ENCODE data around the gene ACD.
"Not testable (repeated sequence)": the region's sequence is repeated elsewhere in the genome, so short reads cannot be mapped to it uniquely, and the experiment has no call there.

The ACD gene

DNA sequence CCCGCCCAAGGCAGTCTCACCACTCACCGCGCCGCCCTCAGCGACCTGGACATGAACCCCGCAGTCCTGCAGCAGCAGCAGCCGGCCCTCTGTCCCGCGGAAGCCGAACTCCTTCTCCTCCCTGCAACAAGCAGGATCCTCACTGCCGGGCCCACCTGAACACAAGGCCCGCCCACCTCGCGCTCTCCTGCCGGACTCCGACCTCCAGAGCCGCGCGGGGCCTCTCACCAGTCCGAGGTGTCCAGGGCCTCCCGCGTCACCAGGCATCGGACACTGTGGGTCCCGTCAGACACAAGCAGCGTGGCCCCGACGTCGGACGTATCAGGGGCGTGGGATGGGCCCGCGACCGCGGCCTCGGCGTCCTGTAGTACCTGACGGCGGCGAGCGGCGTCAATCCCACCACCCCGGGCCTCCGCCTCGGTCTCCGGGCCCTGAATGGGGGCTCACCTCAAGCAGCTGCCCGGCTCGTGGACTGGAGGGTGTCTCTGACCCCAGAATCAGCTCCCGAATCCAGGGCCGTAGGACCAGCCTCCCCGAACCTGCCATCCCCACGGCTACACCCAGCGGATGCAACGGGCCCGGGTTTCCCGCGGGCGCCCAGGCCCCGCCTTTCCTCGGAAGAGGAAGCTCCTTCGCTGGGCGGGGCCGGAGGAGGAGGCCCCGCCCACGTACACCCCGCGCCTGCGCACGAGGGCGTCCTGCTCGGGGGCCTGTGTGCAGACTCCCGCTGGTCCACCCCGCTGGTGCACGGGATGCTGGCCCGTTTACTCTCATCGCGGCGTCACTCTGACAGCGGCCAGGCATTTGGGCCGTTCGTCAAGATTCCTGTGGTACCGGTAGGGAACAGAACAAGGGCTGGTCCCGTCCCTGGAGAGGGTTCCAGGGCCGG lies at the start of gene ACD:
ACD (minus strand) TSS at position 586 of the 889 bp plus-strand sequence; CDS start at position 546, 40 bp downstream.
- peak; percentile 51 for DNase-seq (ENCODE audit: low read depth)

DNA sequence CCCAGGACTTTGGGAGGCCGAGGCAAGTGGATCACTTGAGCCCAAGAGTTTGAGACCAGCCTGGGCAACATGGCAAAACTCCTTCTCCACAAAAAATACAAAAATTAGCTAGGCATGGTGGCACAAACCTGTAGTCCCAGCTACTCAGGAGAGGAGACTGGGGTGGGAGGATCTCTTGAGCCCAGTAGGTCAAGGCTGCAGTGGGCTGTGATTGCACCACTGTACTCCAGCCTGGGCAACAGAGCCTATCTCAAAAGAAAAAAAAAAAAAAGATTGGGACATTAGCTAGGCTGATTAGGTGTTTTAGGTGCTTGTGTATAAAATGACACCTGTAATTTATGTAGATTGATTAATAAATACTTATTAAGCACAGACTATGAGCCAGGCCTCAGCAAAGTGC lies 49.0 kb upstream of the ACD start:
- DNase-seq (ENCODE audit: low read depth), result no peak

GRCh38 chr16:67708368-67708771 lies 48.3 kb upstream of the ACD start:
- DNase-seq (ENCODE audit: low read depth), result peak; percentile 45

GRCh38 chr16:67707790-67708189 lies 47.7 kb upstream of the ACD start:
- no peak for DNase-seq (ENCODE audit: low read depth)

DNA sequence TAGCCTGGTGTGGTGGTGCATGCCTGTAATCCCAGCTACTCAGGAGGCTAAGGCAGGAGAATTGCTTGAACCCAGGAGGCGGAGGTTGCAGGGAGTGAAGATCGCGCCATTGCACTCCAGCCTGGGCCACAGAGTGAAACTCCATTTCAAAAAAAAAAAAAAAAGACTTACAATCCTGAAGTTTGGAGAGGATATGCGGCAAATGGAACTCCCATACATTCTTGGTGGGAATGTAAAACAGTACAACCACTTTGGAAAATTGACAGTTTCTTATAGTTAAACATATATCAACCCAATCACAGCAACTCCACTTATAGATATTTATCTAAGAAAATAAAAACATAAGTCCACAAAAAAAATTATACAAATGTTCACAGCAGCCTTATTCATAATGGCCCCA lies 47.1 kb upstream of the ACD start:
- no peak for DNase-seq (ENCODE audit: low read depth)

- no peak for DNase-seq (ENCODE audit: low read depth)
These were observed 44.0 kb upstream of the ACD start for GRCh38 chr16:67704110-67704509.

DNA sequence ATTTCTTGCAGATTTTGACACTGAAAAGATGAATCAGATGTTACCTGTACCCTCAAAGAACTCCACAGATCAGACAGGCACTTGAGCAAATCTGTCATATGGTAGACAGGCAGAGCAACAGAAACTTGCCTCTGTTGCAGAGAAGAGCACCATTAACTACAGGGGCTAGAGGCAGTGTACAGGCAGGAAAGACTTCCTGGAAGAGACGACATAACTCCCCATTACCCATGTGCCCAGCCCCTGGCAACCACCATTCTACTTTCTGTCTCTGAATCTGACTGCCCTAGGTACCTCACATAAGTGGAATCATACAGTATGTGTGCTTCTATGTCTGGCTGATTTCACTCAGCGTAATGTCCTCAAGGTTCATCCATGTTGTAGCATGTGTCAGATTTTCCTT lies 43.6 kb upstream of the ACD start:
- no peak for DNase-seq (ENCODE audit: low read depth)

DNA sequence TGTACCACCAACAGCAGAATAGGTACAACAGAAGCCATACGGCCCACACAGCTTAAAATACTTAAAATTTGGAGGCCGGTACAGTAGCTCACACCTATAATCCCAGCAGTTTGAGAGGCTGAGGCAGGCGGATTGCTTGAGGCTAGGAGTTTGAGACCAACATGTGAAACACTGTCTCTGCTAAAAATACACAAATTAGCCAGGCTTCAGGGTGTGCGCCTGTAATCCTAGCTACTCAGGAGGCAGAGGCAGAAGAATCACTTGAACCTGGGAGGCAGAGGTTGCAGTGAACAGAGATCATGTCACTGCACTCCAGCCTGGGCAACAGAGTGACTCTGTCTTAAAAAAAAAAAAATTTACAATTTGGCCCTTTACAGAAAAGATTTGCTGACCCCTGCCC lies 42.1 kb upstream of the ACD start:
- no peak for DNase-seq (ENCODE audit: low read depth)

GRCh38 chr16:67701420-67701819 lies 41.4 kb upstream of the ACD start:
- DNase-seq (ENCODE audit: low read depth), result no peak

DNA sequence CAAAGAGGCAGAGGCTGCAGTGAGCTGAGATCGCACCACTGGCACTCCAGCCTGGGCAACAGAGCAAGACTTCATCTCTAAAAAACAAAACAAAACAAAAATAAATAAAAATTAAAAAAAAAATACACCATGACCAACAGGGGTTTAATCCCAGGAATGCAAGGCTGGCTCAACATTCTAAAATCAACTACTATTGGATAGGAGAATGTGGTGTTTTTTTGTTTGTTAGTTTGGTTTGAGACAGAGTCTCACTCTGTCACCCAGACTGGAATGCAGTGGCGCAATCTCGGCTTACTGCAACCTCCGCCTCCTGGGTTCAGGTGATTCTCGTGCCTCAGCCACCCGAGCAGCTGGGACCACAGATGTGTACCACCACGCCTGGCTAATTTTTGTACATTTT lies 39.2 kb upstream of the ACD start:
- DNase-seq (ENCODE audit: low read depth), result no peak

GRCh38 chr16:67697422-67698185 lies 37.5 kb upstream of the ACD start:
- no peak for DNase-seq (ENCODE audit: low read depth)

- no peak for DNase-seq (ENCODE audit: low read depth)
These were observed 34.6 kb upstream of the ACD start for GRCh38 chr16:67694611-67695010.

DNA sequence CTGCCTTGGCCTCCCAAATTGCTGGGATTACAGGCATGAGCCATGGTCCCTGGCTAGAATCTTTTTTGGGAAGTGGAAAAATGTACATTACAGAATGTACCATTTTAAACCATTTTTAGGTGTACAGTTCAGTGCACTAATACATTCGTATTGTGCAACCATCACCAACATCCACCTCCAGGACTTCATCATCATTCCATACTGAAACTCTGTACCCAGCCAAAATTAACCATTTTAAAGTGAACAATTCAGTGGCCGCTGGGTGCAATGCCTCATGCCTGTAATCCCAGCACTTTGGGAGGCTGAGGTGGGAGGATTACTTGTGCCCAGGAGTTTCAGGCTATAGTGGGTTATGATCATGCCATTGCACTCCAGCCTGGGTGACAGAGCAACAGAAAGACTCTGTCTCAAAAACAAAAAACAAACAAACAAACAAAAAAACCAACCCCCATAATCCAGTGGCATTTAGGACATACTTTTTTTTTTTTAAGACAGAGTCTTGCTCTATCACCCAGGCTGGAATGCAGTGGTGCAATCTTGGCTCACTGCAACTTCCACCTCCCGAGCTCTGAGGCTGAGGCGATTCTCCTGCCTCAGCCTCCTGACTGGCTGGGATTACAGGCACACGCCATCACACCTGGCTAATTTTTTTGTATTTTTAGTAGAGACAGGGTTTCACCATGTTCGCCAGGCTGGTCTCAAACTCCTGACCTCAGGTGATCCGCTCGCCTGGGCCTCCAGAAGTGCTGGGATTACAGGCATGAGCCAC lies 33.6 kb upstream of the ACD start:
- DNase-seq (ENCODE audit: low read depth), result not testable (repeated sequence)

GRCh38 chr16:67685388-67686112 lies 25.5 kb upstream of the ACD start:
- no peak for DNase-seq (ENCODE audit: low read depth)

DNA sequence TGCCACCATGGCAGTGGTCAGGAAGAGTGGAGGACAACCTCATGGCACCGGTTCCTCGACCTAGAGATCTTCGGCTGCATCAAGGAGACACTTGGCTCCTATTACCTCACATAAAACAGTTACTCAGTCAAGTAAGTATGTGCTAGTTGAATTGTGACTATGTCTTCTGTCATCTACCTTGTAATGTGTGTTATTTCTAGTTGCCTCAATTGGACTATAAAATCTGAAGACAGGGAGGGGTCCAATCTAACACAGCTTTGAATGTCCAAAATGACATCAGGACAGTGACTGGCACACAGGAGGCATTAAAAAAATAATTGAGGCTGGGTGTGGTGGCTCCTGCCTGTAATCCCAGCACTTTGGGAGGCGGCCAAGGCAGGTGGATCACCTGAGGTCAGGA lies 23.7 kb upstream of the ACD start:
- DNase-seq (ENCODE audit: low read depth), result no peak

- DNase-seq (ENCODE audit: low read depth), result no peak
These were observed 20.2 kb upstream of the ACD start for GRCh38 chr16:67679935-67680897.

GRCh38 chr16:67678354-67679023 lies 18.4 kb upstream of the ACD start:
- DNase-seq (ENCODE audit: low read depth), result no peak

DNA sequence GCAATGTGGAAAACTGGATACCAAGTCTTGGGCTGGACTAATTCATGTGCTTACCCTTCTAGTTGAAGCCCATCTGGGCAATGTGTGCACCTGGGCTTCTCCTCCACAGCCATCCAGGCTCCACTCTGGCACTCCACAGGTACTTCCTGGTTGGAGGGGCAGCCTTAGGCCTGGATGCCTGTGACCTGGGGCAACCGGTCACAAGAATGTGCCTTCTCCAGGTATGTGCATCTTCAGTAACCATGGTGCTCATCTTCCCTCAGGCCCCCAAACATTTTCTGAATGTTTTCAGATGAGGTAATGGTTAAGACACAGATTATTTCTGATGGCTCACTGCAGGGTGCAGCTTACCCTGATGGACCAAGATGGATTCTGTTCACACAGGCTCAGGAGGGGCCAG lies 17.7 kb upstream of the ACD start:
- no peak for DNase-seq (ENCODE audit: low read depth)

- DNase-seq (ENCODE audit: low read depth), result no peak
These were observed 16.9 kb upstream of the ACD start for GRCh38 chr16:67676939-67677338.

- DNase-seq (ENCODE audit: low read depth), result no peak
These were observed 16.5 kb upstream of the ACD start for GRCh38 chr16:67676516-67676915.

Data from GM04503 (cell line).